ENCODE results near the gene KEL. TPM values are rescaled to one million over a fixed set of nuclear protein-coding genes. Genes with fewer than 3 reads are reported as not detected.

Gene KEL
- total and polyA plus RNA-seq, 2 experiments from 2014 or later, result 8.7 to 12.8 TPM

DNA sequence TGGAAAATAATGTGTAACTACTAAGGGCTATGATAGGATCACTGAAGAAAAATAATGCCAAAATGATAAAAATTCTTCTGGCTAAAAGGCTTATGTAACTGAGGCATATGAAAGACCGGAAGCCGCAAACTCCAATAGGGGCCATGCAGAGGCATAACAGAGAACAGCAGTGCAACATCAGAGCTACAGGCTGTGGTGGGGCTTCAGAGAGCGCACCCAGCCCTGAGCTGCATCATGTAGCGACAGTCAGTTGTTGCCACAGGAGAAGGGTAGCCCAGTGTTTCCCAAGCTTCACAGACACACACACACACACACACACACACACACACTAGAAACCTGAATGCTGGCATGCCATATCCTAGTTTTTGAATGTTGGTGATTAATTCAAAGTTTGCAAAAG, 13.6 kb downstream of the KEL start:
- Histone ChIP-seq H2AFZ (no peak overlapping the region), H3K4me1 (ENCODE audit: insufficient read depth) (no peaks in the 10 kb centered on the region), H4K20me1 (ENCODE audit: insufficient read depth, poor library complexity, severe bottlenecking) (no peaks in the 10 kb centered on the region), H3K27me3 (no peaks in the 10 kb centered on the region), H3K9me3 (ENCODE audit: low read depth) (no peaks in the 10 kb centered on the region), H3K79me2 (no peaks in the 10 kb centered on the region), H3K9me2 (replicated peaks; ENCODE audit: insufficient read depth) (no peaks in the 10 kb centered on the region), H3K36me3 (replicated peaks; ENCODE audit: insufficient read depth, low read depth) (no peaks in the 10 kb centered on the region), H3K4me2 (no peak overlapping the region), H3K27ac (no peak overlapping the region), H3K4me3 (no peak overlapping the region)
- DNase-seq (ENCODE audit: low spot score), result no peak
- no peak for TF ChIP-seq EZH2 (IDR thresholded peaks at IDR 0.05; ENCODE audit: borderline replicate concordance)
- no peak for TF ChIP-seq EZH2phosphoT487 (IDR thresholded peaks at IDR 0.05; ENCODE audit: low read depth, severe bottlenecking, unreplicated experiment)
- 89% methylated on average over 4 of the region's 4 CpGs for WGBS (ENCODE audit: low lambda C conversion rate, missing lambda C conversion rate)

DNA sequence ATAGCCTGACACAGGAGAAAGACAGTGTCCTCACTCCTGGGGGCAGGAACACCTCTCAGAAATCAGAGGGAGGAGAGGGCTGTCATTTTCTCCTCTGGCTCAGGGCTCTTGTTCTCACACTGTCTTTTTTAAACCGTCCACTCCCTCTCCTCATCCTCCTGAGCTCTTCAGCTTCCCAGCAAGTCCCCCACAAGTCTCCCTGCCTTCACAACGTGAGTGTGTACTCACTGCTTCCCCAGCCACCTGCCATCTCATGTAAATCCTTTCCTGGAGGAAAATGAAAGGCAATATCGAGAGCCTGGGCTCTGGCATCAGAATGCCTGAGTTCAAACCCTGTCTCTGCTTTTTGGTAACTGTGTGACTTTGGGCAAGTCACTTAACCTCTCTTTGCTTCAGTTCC, 17.2 kb downstream of the KEL start:
- H3K79me2 ChIP-seq, result no peaks in the 10 kb centered on the region
- no peaks in the 10 kb centered on the region for H3K9me2 ChIP-seq (replicated peaks; ENCODE audit: insufficient read depth)
- no peak overlapping the region for H2AFZ ChIP-seq
- no peaks in the 10 kb centered on the region for H3K36me3 ChIP-seq (replicated peaks; ENCODE audit: insufficient read depth, low read depth)
- H3K9me3 ChIP-seq (ENCODE audit: low read depth), result no peaks in the 10 kb centered on the region
- TF ChIP-seq EZH2phosphoT487 (IDR thresholded peaks at IDR 0.05; ENCODE audit: low read depth, severe bottlenecking, unreplicated experiment) (no peak), EZH2 (IDR thresholded peaks at IDR 0.05; ENCODE audit: borderline replicate concordance) (no peak)
- TF ChIP-seq, protein P1, sequence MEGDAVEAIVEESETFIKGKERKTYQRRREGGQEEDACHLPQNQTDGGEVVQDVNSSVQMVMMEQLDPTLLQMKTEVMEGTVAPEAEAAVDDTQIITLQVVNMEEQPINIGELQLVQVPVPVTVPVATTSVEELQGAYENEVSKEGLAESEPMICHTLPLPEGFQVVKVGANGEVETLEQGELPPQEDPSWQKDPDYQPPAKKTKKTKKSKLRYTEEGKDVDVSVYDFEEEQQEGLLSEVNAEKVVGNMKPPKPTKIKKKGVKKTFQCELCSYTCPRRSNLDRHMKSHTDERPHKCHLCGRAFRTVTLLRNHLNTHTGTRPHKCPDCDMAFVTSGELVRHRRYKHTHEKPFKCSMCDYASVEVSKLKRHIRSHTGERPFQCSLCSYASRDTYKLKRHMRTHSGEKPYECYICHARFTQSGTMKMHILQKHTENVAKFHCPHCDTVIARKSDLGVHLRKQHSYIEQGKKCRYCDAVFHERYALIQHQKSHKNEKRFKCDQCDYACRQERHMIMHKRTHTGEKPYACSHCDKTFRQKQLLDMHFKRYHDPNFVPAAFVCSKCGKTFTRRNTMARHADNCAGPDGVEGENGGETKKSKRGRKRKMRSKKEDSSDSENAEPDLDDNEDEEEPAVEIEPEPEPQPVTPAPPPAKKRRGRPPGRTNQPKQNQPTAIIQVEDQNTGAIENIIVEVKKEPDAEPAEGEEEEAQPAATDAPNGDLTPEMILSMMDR (IDR thresholded peaks at IDR 0.05; ENCODE audit: poor library complexity), result no peak
- no peak for DNase-seq (ENCODE audit: low spot score)
- no peak overlapping the region for H3K4me2 ChIP-seq
- H3K27me3 ChIP-seq, result no peaks in the 10 kb centered on the region
- H3K27ac ChIP-seq, result no peak overlapping the region
- WGBS (ENCODE audit: low lambda C conversion rate, missing lambda C conversion rate), result 66% methylated on average over 3 of the region's 3 CpGs
- H3K4me3 ChIP-seq, result no peak overlapping the region
- no peaks in the 10 kb centered on the region for H4K20me1 ChIP-seq (ENCODE audit: insufficient read depth, poor library complexity, severe bottlenecking)
- H3K4me1 ChIP-seq (ENCODE audit: insufficient read depth), result no peaks in the 10 kb centered on the region

DNA sequence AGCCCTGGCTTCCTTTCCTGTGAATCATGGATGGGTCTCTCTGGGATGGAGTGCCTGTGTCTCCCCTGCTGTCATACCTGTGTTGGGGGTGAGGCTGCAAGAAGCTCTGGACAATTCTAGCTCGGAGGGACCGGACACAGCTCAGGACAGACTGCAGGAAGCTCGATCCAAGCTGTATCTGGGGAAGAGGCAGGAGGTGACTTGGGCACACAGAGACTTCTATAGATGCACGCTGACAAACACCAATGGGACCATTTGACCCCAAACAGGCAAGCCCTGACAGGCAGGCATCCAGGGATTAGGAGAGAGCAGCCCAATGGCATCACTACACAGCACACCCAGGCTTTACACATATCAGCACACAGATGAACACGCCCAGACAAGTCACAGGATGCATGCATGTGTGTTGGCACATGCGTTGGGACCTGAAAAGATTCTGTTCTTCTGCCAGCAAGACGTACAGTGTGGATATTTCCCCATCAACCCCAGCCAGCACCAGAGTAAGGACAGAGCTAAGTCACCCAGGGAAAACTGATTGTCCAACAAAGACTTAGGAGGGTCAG, 18.4 kb downstream of the KEL start:
- Histone ChIP-seq H3K36me3 (replicated peaks; ENCODE audit: insufficient read depth, low read depth) (no peaks in the 10 kb centered on the region), H2AFZ (no peak overlapping the region), H3K79me2 (no peaks in the 10 kb centered on the region), H3K4me3 (no peak overlapping the region), H3K9me2 (replicated peaks; ENCODE audit: insufficient read depth) (no peaks in the 10 kb centered on the region), H3K4me2 (no peak overlapping the region), H3K9me3 (ENCODE audit: low read depth) (no peaks in the 10 kb centered on the region), H4K20me1 (ENCODE audit: insufficient read depth, poor library complexity, severe bottlenecking) (no peaks in the 10 kb centered on the region), H3K27me3 (no peaks in the 10 kb centered on the region), H3K4me1 (ENCODE audit: insufficient read depth) (no peaks in the 10 kb centered on the region), H3K27ac (no peak overlapping the region)
- TF ChIP-seq EZH2 (IDR thresholded peaks at IDR 0.05; ENCODE audit: borderline replicate concordance), result no peak
- TF ChIP-seq, protein P1 (IDR thresholded peaks at IDR 0.05; ENCODE audit: poor library complexity), result no peak
- no peak for TF ChIP-seq EZH2phosphoT487 (IDR thresholded peaks at IDR 0.05; ENCODE audit: low read depth, severe bottlenecking, unreplicated experiment)
- DNase-seq (ENCODE audit: low spot score), result no peak
- 93% methylated on average over 7 of the region's 7 CpGs for WGBS (ENCODE audit: low lambda C conversion rate, missing lambda C conversion rate)

DNA sequence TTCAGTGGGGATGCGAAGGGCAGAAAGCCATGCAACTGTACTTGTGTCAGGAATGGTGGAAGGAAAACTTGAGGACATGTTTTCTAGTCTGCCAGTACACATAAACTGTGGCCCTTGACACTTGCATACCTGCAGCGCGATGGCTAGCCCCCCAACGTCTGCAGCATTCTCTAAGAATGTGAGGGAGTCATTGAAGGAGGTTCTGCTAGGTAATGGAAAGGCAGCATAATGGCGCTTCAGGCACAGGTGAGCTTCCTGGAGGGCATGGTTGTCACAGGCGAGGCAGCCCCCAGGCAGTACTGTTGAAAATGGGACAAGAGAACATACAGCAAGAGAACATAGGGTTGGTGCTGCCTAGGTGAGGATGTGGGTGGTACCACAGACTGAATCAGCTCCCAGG, 19.4 kb downstream of the KEL start:
- no peaks in the 10 kb centered on the region for H3K79me2 ChIP-seq
- H3K4me2 ChIP-seq, result no peak overlapping the region
- no peaks in the 10 kb centered on the region for H3K36me3 ChIP-seq (replicated peaks; ENCODE audit: insufficient read depth, low read depth)
- no peaks in the 10 kb centered on the region for H3K9me2 ChIP-seq (replicated peaks; ENCODE audit: insufficient read depth)
- TF ChIP-seq, protein P1 (IDR thresholded peaks at IDR 0.05; ENCODE audit: poor library complexity), result no peak
- no peak for TF ChIP-seq EZH2phosphoT487 (IDR thresholded peaks at IDR 0.05; ENCODE audit: low read depth, severe bottlenecking, unreplicated experiment)
- H2AFZ ChIP-seq, result no peak overlapping the region
- no peak for DNase-seq (ENCODE audit: low spot score)
- no peak overlapping the region for H3K4me3 ChIP-seq
- no peaks in the 10 kb centered on the region for H3K9me3 ChIP-seq (ENCODE audit: low read depth)
- WGBS (ENCODE audit: low lambda C conversion rate, missing lambda C conversion rate), result 92% methylated on average over 6 of the region's 6 CpGs
- no peak overlapping the region for H3K27ac ChIP-seq
- no peaks in the 10 kb centered on the region for H4K20me1 ChIP-seq (ENCODE audit: insufficient read depth, poor library complexity, severe bottlenecking)
- no peaks in the 10 kb centered on the region for H3K4me1 ChIP-seq (ENCODE audit: insufficient read depth)
- H3K27me3 ChIP-seq, result no peaks in the 10 kb centered on the region
